Measurements from ENCODE around the gene AFAP1L2.

The AFAP1L2 gene

DNA sequence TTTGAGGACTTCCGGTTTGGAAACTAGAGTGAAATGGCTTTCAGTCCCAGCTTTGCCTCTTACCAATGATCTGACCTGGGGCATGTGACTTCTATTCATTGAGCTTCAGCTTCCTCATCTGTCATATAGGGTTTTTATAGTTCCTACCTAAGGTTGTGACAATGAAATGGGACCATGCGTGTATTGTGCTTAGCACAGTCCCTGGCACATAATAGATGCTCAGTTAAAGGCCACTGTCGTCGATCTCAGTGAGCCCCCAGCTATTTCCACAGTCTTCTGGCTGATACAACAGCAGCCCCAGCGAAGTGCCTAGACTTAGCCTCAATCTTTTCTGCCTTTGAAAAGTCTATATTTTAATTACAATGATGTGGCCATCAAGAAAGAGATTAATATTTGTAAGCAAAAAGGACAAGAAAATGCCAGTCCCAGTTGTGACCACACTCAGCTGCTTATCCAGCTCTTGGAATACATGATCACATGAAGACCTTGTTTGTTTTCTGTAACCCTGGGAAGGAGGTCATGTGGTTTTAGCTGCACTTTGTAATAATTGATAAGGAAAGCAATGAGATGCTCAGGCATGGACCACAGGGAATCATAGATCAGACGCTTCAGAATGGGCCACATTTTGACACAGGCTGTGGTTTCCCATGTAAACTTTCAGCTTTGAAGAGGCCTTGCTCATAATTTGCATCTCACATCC is 120.6 kb downstream of the AFAP1L2 start:
- no peak for DNase-seq

- no peak for DNase-seq
Measured at GRCh38 chr10:114283091-114283490, 121.2 kb downstream of the AFAP1L2 start.

DNA sequence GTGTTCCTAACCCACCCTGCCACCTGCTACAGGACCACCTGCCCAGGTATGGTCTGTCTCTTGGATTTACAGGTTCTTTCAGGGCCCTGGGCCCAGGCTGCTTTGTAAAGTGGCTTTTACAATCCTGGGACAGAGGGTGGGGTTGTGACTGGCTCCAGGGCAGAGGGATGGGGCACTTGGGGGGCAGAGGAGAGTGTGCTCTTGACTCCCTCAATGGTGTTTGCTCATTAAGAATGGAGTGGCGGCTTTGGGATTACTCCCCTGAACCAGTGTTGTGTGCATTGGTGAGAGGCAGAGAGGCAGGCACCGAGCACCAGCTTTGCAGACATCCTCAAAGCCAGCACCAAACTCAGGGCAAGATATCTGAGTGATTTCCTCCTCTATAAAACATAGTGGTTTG is 121.8 kb downstream of the AFAP1L2 start:
- no peak for DNase-seq

GRCh38 chr10:114281461-114281860 is 122.8 kb downstream of the AFAP1L2 start:
- DNase-seq: no peak

- DNase-seq: no peak
Measured at GRCh38 chr10:114281006-114281405, 123.3 kb downstream of the AFAP1L2 start.

DNA sequence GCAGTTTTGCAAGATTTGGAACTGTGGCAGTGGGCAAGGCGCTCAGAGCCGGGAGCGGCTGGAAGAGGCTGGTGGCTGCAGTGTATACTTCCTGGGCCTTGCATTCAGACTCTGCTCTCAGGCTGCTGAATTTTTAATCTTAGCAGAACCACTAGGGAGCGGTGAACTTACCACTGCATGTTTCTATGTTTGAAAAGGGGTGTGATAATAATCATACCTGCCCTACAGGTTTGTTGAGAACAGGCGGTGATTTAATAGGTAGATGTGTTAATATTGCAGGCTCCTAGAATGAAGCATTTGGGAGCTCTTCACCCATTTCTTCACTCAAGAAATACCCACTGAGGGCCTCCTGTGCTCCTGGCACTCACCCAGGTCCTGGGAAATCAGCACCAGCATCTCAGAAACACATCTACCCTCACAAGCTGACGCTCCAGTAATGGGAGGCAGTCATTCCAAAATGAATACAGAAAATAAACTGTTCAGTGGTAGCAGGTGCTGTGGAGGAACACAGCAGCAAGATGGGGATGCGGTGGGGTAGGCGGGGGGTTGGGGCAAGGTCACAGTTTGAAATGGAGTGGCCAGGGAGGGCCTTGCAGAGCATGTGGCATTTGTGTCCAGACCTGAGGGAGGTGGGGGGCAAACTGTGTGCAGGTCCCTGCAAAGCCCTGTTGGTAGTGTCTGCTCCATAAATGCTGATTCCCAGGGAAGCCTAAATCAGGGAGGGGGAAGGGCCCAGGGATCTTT is 124.2 kb downstream of the AFAP1L2 start:
- no peak for DNase-seq

GRCh38 chr10:114279289-114279688 is 125.0 kb downstream of the AFAP1L2 start:
- DNase-seq: no peak

DNA sequence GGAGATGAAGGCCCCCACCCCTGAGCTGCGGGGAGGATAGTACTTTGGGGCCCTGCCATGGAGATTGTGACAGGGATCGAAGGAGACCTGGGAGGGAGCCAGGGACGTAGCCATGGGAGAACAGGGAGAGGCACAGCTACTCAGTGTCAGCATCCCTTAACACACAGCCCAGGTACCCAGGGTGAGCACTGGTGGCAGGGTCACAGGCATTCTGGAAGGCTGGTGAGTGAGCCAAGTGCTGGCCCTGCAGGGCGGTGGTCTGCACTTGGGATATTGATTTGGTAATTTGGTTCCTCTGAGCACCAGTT is 125.5 kb downstream of the AFAP1L2 start:
- no peak for DNase-seq

DNA sequence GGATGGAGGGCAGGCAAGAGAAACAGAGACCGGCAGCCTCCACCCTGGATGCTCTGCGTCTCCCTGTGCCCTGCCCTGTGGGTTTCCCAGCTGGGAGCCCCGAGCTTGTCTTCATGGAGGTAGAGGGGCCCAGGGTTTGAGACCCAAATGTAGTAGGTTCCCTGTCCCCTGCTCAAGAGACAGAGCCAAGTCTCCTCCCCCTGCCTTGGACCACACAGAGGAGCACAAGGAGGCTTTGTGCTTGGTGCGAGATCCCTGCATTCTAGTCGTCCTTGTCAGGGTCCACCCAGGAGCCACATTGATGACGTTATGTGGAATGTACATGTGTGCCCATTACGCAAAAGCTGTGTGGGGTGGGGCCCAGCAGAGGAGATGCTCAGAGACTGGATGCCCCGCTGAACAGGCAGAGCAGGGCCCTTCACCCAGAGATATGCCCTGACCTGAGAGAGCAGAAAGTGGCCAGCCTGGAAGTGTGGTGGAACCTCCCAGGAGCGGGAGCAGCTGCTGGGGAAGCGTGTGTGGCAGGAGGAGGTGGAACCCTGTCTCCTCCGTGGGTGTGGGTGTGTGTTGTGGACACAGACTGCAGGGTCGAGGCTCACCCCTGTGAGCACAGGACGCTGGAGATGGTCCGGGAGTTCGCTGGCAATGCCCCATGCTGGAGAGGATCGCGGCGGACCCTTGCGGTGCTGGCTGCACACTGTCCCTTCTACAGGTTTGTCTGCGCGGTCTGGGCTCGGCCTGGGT is 126.0 kb downstream of the AFAP1L2 start:
- DNase-seq: no peak

GRCh38 chr10:114276671-114277070 is 127.6 kb downstream of the AFAP1L2 start:
- DNase-seq: no peak

- DNase-seq: no peak
Measured at GRCh38 chr10:114276066-114276465, 128.2 kb downstream of the AFAP1L2 start.

DNA sequence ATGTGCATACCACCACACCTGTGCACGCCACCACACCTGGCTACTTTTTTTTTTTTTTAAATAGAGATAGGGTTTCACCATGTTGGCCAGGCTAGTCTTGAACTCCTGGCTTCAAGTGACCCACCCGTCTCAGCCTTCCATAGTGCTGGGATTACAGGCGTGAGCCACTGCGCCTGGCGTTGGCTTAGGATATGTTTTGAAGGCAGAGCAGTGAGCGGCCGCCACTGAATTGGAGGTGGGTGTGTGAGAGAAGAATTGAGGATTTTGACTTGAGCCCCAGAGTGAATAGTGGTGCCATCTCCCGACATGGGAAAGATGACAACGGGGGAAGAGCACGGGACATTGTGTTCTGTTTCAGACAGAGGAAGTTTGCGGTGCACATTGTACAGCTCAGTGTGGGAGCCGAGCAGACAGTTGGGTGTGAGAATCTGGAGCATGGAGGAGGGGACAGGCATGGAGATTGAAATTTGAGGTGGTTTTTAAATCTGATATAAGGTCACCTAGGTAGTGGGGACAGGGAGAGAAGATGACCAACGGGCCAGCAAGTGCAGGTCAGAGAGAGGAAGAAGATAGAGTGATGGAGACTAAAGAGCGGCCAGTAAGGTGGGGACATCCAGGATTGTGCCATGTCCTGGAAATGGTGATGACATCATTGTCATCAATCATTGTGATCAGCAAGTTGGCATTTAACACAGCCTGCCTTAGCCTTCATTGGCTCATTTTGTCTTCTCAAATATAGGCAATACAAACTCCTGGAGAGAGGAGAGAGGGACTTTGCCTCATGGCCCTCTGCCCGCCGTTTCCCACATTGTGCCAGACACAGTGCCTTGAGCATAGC is 129.5 kb downstream of the AFAP1L2 start:
- DNase-seq: no peak

GRCh38 chr10:114273910-114274309 is 130.4 kb downstream of the AFAP1L2 start:
- no peak for DNase-seq

DNA sequence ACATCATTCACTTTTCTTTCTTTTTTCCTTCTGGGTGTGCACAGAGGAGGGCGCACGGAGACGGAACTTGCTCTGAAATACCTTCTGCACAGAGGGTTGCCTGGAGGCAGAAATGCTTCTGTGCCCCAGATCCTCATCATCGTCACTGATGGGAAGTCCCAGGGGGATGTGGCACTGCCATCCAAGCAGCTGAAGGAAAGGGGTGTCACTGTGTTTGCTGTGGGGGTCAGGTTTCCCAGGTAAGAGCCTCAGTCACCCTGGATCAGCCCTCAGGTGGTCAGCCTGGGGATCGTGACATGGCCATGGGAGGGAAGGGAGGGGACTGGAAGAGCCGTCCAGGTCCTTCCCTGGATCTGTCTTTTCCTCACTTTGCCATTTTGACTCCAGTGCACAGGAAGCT is 131.6 kb downstream of the AFAP1L2 start:
- no peak for DNase-seq

GRCh38 chr10:114271779-114272167 is 132.5 kb downstream of the AFAP1L2 start:
- no peak for DNase-seq

DNA sequence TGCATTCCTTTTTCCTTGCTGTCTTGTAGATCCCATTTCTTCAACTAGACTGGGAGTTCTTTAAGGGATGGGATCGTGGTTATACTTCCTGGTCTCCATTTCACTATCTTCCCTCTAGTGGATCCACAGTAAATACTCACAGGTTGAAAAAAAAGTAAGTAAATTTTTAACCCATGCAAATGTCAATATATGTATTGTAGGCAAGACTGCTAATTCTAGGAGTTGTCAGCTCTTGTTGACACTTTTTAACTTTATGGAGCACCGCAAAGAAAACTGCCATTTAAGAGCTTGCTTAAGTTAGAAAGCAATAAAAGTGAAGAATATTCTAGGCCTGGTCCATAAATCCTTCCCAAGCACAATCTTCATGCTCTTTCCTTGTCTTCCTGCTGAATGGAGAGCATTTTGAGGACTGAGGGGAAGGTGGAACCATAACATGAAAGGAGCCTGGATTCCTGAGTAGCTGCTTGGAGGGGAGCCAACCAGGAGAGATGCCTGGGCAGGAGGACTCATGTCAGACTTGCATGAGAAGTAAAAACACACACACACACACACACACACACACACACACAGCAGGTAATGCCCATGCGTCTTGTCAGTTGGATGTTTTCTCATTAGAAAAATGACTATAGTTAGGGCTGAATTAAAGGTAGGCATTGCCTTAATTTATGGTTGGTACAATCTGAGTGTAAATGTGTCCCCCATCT is 133.1 kb downstream of the AFAP1L2 start:
- no peak for DNase-seq

- peak; percentile 46 for DNase-seq
Measured at GRCh38 chr10:114266521-114266920, 137.8 kb downstream of the AFAP1L2 start.

- DNase-seq: no peak
Measured at GRCh38 chr10:114265392-114266053, 138.8 kb downstream of the AFAP1L2 start.

GRCh38 chr10:114262496-114262895 is 141.8 kb downstream of the AFAP1L2 start:
- no peak for DNase-seq

DNA sequence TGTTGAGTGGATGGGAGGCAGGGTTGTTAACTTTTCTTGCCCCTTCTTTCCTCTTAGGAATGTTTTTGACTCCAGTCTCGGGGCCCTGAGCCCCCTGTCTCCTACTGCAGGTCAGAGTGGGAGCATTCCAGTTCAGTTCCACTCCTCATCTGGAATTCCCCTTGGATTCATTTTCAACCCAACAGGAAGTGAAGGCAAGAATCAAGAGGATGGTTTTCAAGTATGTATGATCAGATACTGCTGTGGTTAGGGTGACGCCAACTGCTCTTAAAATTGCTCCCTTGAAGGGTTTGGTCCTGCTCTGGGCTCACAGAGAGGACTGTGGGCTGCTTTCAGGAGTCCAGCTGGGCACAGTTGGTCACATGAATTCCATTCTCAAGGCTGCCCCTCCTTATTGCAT is 143.2 kb downstream of the AFAP1L2 start:
- DNase-seq: no peak

- no peak for DNase-seq
Measured at GRCh38 chr10:114260366-114260765, 143.9 kb downstream of the AFAP1L2 start.

DNA sequence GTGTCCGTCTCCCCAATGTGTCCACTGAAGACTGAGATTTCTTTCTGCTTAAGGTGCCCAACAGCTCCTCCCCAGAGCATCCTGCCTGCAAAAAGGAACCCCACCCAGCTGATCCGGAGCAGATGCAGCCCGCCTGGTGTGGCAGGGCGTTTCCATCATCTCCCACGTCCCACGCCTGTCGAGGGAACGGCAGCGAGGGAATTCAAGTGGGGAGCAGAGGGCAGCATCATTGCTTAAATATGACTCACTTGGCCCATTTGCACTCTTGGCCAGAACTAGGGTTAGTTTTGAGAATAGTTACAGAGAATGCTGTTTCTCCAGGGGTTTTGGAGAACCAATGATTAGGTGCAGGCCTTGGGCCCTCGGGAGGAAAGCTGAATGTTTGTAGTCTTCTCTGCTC is 144.5 kb downstream of the AFAP1L2 start:
- no peak for DNase-seq

Measured in NCI-H2029 (cell line).